T-cell (primary cell): Measurements from ENCODE around the gene SPATA21. TPM values are rescaled to one million over a fixed set of nuclear protein-coding genes. Genes with fewer than 3 reads are reported as not detected.
"Not testable (repeated sequence)": the region's sequence is repeated elsewhere in the genome, so short reads cannot be mapped to it uniquely, and the experiment has no call there.

ENCODE experiments used
- ATAC-seq, 4 experiments: fragments of 200-7000 bp in 3 of 4; fragments of 150-1000 bp in 1 of 4; cut with Tn5 transposase; replicated peaks in 1 of 4; 1 replicate in 3 of 4; 2 replicates in 1 of 4; pipeline ENCODE4 v1.10.0; 2021; ENCODE audit warnings: moderate library complexity in 3 of 4, mild to moderate bottlenecking in 2 of 4, moderate number of reproducible peaks in 1 of 4
- CTCF ChIA-PET, 2 donors: fragments of 300-600 bp; sonication (Branson Sonifier 250); formaldehyde crosslinking; loops; one replicate each; lab custom pipeline; 2022; ENCODE audit warnings: antibody characterized with exemption in 2 of 2; lab: Charles Lee
- POLR2A ChIA-PET, 2 donors: fragments of 300-600 bp; sonication (Branson Sonifier 250); formaldehyde crosslinking; loops; one replicate each; lab custom pipeline; 2022; ENCODE audit warnings: antibody characterized with exemption in 2 of 2; lab: Charles Lee
- DNase-seq, 35 experiments: peaks; one replicate each; pipeline versions ENCODE4 v3.0.0 to v3.0.0-alpha.2; 2013 to 2023
- H3K27ac ChIP-seq: one replicate; pipeline ENCODE4 v1.5.1; 2013; ENCODE audit warnings: low read length
- H3K27me3 ChIP-seq, 2 experiments: replicated peaks in 1 of 2; 1 replicate in 1 of 2; 2 replicates in 1 of 2; pipeline versions ENCODE4 v1.6.1 to v1.7.0; 2013; ENCODE audit warnings: low read length in 1 of 2, mixed read lengths in 1 of 2; ENCODE audit not compliant: control insufficient read depth in 2 of 2, insufficient read depth in 2 of 2; ENCODE audit errors: extremely low read depth in 1 of 2
- H3K36me3 ChIP-seq, 2 donors: 1 replicate in 1 of 2; 2 replicates in 1 of 2; pipeline versions ENCODE4 v1.6.1 to v1.7.0; 2013; ENCODE audit warnings: low read length in 1 of 2; ENCODE audit not compliant: control insufficient read depth in 2 of 2, insufficient read depth in 1 of 2; ENCODE audit errors: extremely low read depth in 1 of 2
- H3K4me1 ChIP-seq, 2 experiments: 1 replicate in 1 of 2; 2 replicates in 1 of 2; pipeline versions ENCODE4 v1.6.1 to v1.7.0; 2013; ENCODE audit warnings: low read length in 2 of 2, mixed read lengths in 1 of 2; ENCODE audit not compliant: insufficient read depth in 2 of 2, control insufficient read depth in 1 of 2; ENCODE audit errors: extremely low read depth in 1 of 2
- H3K4me3 ChIP-seq, 2 donors: 1 replicate in 1 of 2; 2 replicates in 1 of 2; pipeline versions ENCODE4 v1.5.1 to v1.7.0; 2013; ENCODE audit warnings: mild to moderate bottlenecking in 2 of 2, low read length in 1 of 2, moderate library complexity in 1 of 2; ENCODE audit not compliant: control insufficient read depth in 1 of 2; ENCODE audit errors: extremely low read depth in 1 of 2
- H3K9me3 ChIP-seq: 2 replicates; pipeline ENCODE4 v1.7.0; 2013
- H3K27ac Mint-ChIP-seq, 2 donors: one replicate each; pipeline ENCODE4 v1.8.0; 2020 to 2021; ENCODE audit warnings: mild to moderate bottlenecking in 2 of 2, mixed read lengths in 2 of 2
- H3K27me3 Mint-ChIP-seq, 2 donors: one replicate each; pipeline ENCODE4 v1.8.0; 2021 to 2022; ENCODE audit warnings: mixed read lengths in 2 of 2
- H3K36me3 Mint-ChIP-seq: one replicate; pipeline ENCODE4 v1.8.0; 2021; ENCODE audit warnings: mixed read lengths
- H3K4me1 Mint-ChIP-seq, 3 donors: one replicate each; pipeline ENCODE4 v1.8.0; 2020 to 2022; ENCODE audit warnings: mixed read lengths in 3 of 3, mild to moderate bottlenecking in 1 of 3
- H3K4me3 Mint-ChIP-seq, 3 donors: one replicate each; pipeline ENCODE4 v1.8.0; 2020 to 2022; ENCODE audit warnings: mild to moderate bottlenecking in 3 of 3, mixed read lengths in 3 of 3, moderate library complexity in 3 of 3
- H3K9me3 Mint-ChIP-seq, 3 donors: one replicate each; pipeline ENCODE4 v1.8.0; 2020 to 2022; ENCODE audit warnings: mixed read lengths in 3 of 3
- WGBS: methylation state at CpG from one replicate; pipeline ENCODE4 v1.1.5; 2013; ENCODE audit warnings: missing lambda C conversion rate; ENCODE audit not compliant: insufficient coverage; 5-methylcytosine and 5-hydroxymethylcytosine counted together
- total RNA-seq, 35 experiments: library from RNA in 6 of 35; stranded (reverse) in 6 of 35; fragments of 120-200 nt in 1 of 35; gene quantifications; one replicate each; pipeline versions ENCODE4 v1.2.1 to v1.2.4 and lab custom pipeline; 2013 to 2026

The SPATA21 gene
- total RNA-seq, 5 donors from 2014 or later (not counting 1 experiment from before 2014, with no cell fraction given), result not detected

- ChIA-PET CTCF (no interaction called here), POLR2A (no interaction called here)
- 96% methylated on average over 20 of the region's 21 CpGs for WGBS
- Histone ChIP-seq H3K9me3 (no peaks in the 10 kb centered on the region), H3K27ac (no peak overlapping the region), H3K27me3 (no peaks in the 10 kb centered on the region), H3K4me3 (no peak overlapping the region), H3K36me3 (peaks cover 3 to 37% of the 10 kb centered on the region in 2 donors), H3K4me1 (no peaks in the 10 kb centered on the region)
- Mint-ChIP-seq H3K27me3 (no peaks in the 10 kb centered on the region), H3K4me1 (peaks cover 0 to 15% (median 8%) of the 10 kb centered on the region in 3 donors), H3K27ac (no peak overlapping the region), H3K9me3 (no peaks in the 10 kb centered on the region), H3K36me3 (peaks cover 28% of the 10 kb centered on the region), H3K4me3 (no peak overlapping the region)
- no peak for DNase-seq
- no peak for ATAC-seq
These were observed 27.8 kb upstream of the SPATA21 start for GRCh38 chr1:16464917-16465625.

- ChIA-PET CTCF (no interaction called here), POLR2A (no interaction called here)
- Histone ChIP-seq H3K27me3 (no peaks in the 10 kb centered on the region), H3K9me3 (no peaks in the 10 kb centered on the region), H3K27ac (no peak overlapping the region), H3K4me1 (no peaks in the 10 kb centered on the region), H3K36me3 (peaks cover 6 to 58% of the 10 kb centered on the region in 2 donors), H3K4me3 (no peak overlapping the region)
- ATAC-seq (no peak), DNase-seq (no peak)
- Mint-ChIP-seq H3K27ac (peak overlapping the region in 1 of 2 donors; percentile 61), H3K36me3 (peaks cover 42% of the 10 kb centered on the region), H3K9me3 (no peaks in the 10 kb centered on the region), H3K4me1 (peaks cover 0 to 7% (median 6%) of the 10 kb centered on the region in 3 donors), H3K27me3 (no peaks in the 10 kb centered on the region), H3K4me3 (no peak overlapping the region)
- WGBS, result 97% methylated on average over 6 of the region's 7 CpGs
These were observed 25.6 kb upstream of the SPATA21 start for GRCh38 chr1:16462773-16463330.

GRCh38 chr1:16461681-16462080 lies 24.5 kb upstream of the SPATA21 start:
- Histone ChIP-seq H3K36me3 (peaks cover 6 to 62% of the 10 kb centered on the region in 2 donors), H3K27ac (no peak overlapping the region), H3K9me3 (no peaks in the 10 kb centered on the region), H3K27me3 (no peaks in the 10 kb centered on the region), H3K4me3 (no peak overlapping the region), H3K4me1 (no peaks in the 10 kb centered on the region)
- POLR2A ChIA-PET, result no interaction called here
- no peak for ATAC-seq
- no peak overlapping the region for H3K4me3 Mint-ChIP-seq
- 100% methylated on average over 3 of the region's 3 CpGs for WGBS
- H3K36me3 Mint-ChIP-seq, result peaks cover 34% of the 10 kb centered on the region
- peaks cover 0 to 7% (median 6%) of the 10 kb centered on the region in 3 donors for H3K4me1 Mint-ChIP-seq
- CTCF ChIA-PET, result no interaction called here
- no peaks in the 10 kb centered on the region for H3K9me3 Mint-ChIP-seq
- H3K27ac Mint-ChIP-seq, result no peak overlapping the region
- no peaks in the 10 kb centered on the region for H3K27me3 Mint-ChIP-seq
- no peak for DNase-seq

- H3K36me3 ChIP-seq, result peaks cover 6 to 80% of the 10 kb centered on the region in 2 donors
- no peak overlapping the region for H3K27ac ChIP-seq
- Mint-ChIP-seq H3K36me3 (peaks cover 43% of the 10 kb centered on the region), H3K27me3 (no peaks in the 10 kb centered on the region), H3K27ac (no peak overlapping the region), H3K4me1 (peaks cover 0 to 8% (median 4%) of the 10 kb centered on the region in 3 donors), H3K9me3 (no peaks in the 10 kb centered on the region), H3K4me3 (no peak overlapping the region)
- no peaks in the 10 kb centered on the region for H3K9me3 ChIP-seq
- H3K4me3 ChIP-seq, result no peak overlapping the region
- no peak for DNase-seq
- POLR2A ChIA-PET, result no interaction called here
- CTCF ChIA-PET, result no interaction called here
- no peak for ATAC-seq
- 100% methylated on average over 5 of the region's 6 CpGs for WGBS
- H3K4me1 ChIP-seq, result no peaks in the 10 kb centered on the region
- H3K27me3 ChIP-seq, result no peaks in the 10 kb centered on the region
These were observed 22.2 kb upstream of the SPATA21 start for GRCh38 chr1:16459352-16459925.

GRCh38 chr1:16458831-16459230 lies 21.6 kb upstream of the SPATA21 start:
- Histone ChIP-seq H3K4me1 (no peaks in the 10 kb centered on the region), H3K27ac (no peak overlapping the region), H3K9me3 (no peaks in the 10 kb centered on the region), H3K36me3 (peaks cover 6 to 74% of the 10 kb centered on the region in 2 donors), H3K27me3 (no peaks in the 10 kb centered on the region), H3K4me3 (no peak overlapping the region)
- CTCF ChIA-PET, result no interaction called here
- H3K9me3 Mint-ChIP-seq, result no peaks in the 10 kb centered on the region
- H3K4me3 Mint-ChIP-seq, result no peak overlapping the region
- DNase-seq (no peak), ATAC-seq (no peak)
- H3K4me1 Mint-ChIP-seq, result peaks cover 0 to 8% (median 4%) of the 10 kb centered on the region in 3 donors
- POLR2A ChIA-PET, result no interaction called here
- H3K27ac Mint-ChIP-seq, result no peak overlapping the region
- WGBS, result 100% methylated on average over 2 of the region's 6 CpGs
- no peaks in the 10 kb centered on the region for H3K27me3 Mint-ChIP-seq
- H3K36me3 Mint-ChIP-seq, result peaks cover 43% of the 10 kb centered on the region

DNA sequence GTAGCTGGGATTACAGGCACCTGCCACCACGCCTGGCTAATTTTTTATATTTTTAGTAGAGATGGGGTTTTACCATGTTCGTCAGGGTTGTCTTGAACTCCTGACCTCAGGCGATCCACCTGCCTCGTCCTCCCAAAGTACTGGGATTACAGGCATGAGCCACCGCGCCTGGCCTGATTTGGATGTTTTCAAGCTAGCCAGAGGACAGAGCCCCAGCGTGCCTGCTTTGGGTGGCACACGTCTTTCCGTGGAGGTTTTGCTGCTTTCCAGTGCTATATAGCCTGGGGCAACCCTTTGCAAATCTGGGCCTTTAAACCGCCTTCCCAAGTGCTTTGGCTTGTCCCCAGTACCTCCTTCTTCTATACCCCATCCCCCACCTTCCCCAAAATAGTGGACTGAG lies 18.9 kb upstream of the SPATA21 start:
- Mint-ChIP-seq H3K4me1 (peaks cover 7 to 15% (median 12%) of the 10 kb centered on the region in 3 donors), H3K36me3 (peaks cover 40% of the 10 kb centered on the region)
- H3K9me3 ChIP-seq, CTCF ChIA-PET, H3K4me3 Mint-ChIP-seq, H3K27me3 ChIP-seq, H3K9me3 Mint-ChIP-seq, ATAC-seq, DNase-seq, H3K4me1 ChIP-seq, H3K4me3 ChIP-seq, H3K27ac ChIP-seq, H3K27ac Mint-ChIP-seq, H3K27me3 Mint-ChIP-seq: not testable (repeated sequence)
- peaks cover 3 to 77% of the 10 kb centered on the region in 2 donors for H3K36me3 ChIP-seq
- POLR2A ChIA-PET, result interaction anchor here in 1 of 2 donors (0.7 kb wide), 1 partner anchor 749 kb away, joined by 7 read pairs; the partner anchor contains the start of gene PADI1
- 94% methylated on average over 9 of the region's 10 CpGs for WGBS
